HCT116 (cell line): ENCODE measurements around the gene SIX6. TPM values are rescaled to one million over a fixed set of nuclear protein-coding genes. Genes with fewer than 3 reads are reported as not detected.

Source experiments
- ATAC-seq: fragments of 200-7000 bp; cut with Tn5 transposase; 2 replicates; pipeline ENCODE4 v1.9.1; 2020; ENCODE audit warnings: mild to moderate bottlenecking, moderate library complexity
- BruUV-seq: library from RNA; stranded (reverse); fragments of 400-500 nt; replicated peaks from 2 replicates; lab custom pipeline; 2021; lab: Mats Ljungman, UMichigan
- CTCF ChIA-PET: fragments of 300-600 bp; sonication (Branson Sonifier 250); formaldehyde crosslinking; loops from one replicate; lab custom pipeline; 2021; ENCODE audit warnings: antibody characterized with exemption; lab: Charles Lee
- POLR2A ChIA-PET: fragments of 300-600, 350-600 bp; sonication (Branson Sonifier 250); formaldehyde crosslinking; loops from one replicate; lab custom pipeline; 2021; ENCODE audit warnings: antibody characterized with exemption; lab: Charles Lee
- RAD21 ChIA-PET, 2 experiments: fragments of 300-600 bp; sonication (Branson Sonifier 250); formaldehyde crosslinking; loops; one replicate each; lab custom pipeline; 2023; ENCODE audit warnings: low total read pairs in 2 of 2; ENCODE audit not compliant: uncharacterized antibody in 2 of 2, unreplicated experiment in 2 of 2, low non-redundant PET in 1 of 2; lab: Charles Lee
- DNase-seq: peaks from one replicate; pipeline ENCODE4 v3.0.0-alpha.2; 2010; ENCODE audit warnings: low read depth, low spot score
- H2AFZ ChIP-seq: fragments of 200-600 bp; shearing (Covaris generic), sonication (generic); 2 replicates; pipeline ENCODE4 v1.6.1; 2017; ENCODE audit warnings: low read depth, mixed run types, mixed read lengths, antibody characterized with exemption, low read length; ENCODE audit not compliant: poor library complexity, severe bottlenecking
- H3K27ac ChIP-seq: 2 replicates; pipeline ENCODE4 v1.5.1; 2012; ENCODE audit warnings: low read depth, low read length
- H3K27me3 ChIP-seq: fragments of 200-600 bp; sonication (generic); 2 replicates; pipeline ENCODE4 v1.6.1; 2016; ENCODE audit warnings: mixed run types, low read length, mixed read lengths; ENCODE audit not compliant: insufficient read depth
- H3K36me3 ChIP-seq, 2 experiments: fragments of 200-500 bp in 1 of 2; fragments of 200-600 bp in 1 of 2; sonication (Bioruptor generic) in 1 of 2; sonication (generic) in 1 of 2; 2 replicates each; pipeline versions ENCODE4 v1.5.1 to v1.6.1; 2014 to 2016; ENCODE audit warnings: low read length in 2 of 2, inconsistent platforms in 1 of 2, mixed read lengths in 1 of 2, mixed run types in 1 of 2; ENCODE audit not compliant: insufficient read depth in 2 of 2, control insufficient read depth in 1 of 2
- H3K4me1 ChIP-seq, 2 experiments: fragments of 200-600 bp in 1 of 2; sonication (generic) in 1 of 2; 2 replicates each; pipeline versions ENCODE4 v1.5.1 to v1.6.1; 2012 to 2017; ENCODE audit warnings: low read length in 2 of 2, inconsistent platforms in 1 of 2, mild to moderate bottlenecking in 1 of 2, mixed read lengths in 1 of 2, mixed run types in 1 of 2, moderate library complexity in 1 of 2; ENCODE audit not compliant: insufficient read depth in 2 of 2, control insufficient read depth in 1 of 2
- H3K4me2 ChIP-seq: fragments of 200-600 bp; sonication (generic); 2 replicates; pipeline ENCODE4 v1.6.1; 2017; ENCODE audit warnings: mixed run types, low read length, mixed read lengths
- H3K4me3 ChIP-seq, 2 experiments: fragments of 200-600 bp in 1 of 2; sonication (generic) in 1 of 2; replicated peaks in 1 of 2; 2 replicates each; pipeline ENCODE4 v1.5.1; 2011 to 2016; ENCODE audit warnings: low read length in 2 of 2, control low read depth in 1 of 2, low read depth in 1 of 2, mild to moderate bottlenecking in 1 of 2, mixed read lengths in 1 of 2, mixed run types in 1 of 2
- H3K79me2 ChIP-seq: fragments of 200-600 bp; sonication (generic); 2 replicates; pipeline ENCODE4 v1.6.1; 2017; ENCODE audit warnings: mild to moderate bottlenecking, mixed run types, low read length, moderate library complexity, mixed read lengths; ENCODE audit not compliant: insufficient read depth
- H3K9ac ChIP-seq: fragments of 200-600 bp; sonication (generic); 2 replicates; pipeline ENCODE4 v1.6.1; 2016; ENCODE audit warnings: low read length, mixed read lengths
- H3K9me2 ChIP-seq: fragments of 200-600 bp; sonication (generic), shearing (Covaris generic); 2 replicates; pipeline ENCODE4 v1.6.1; 2017; ENCODE audit warnings: mixed run types, mild to moderate bottlenecking, moderate library complexity; ENCODE audit not compliant: insufficient read depth
- H3K9me3 ChIP-seq, 2 experiments: fragments of 200-500 bp in 1 of 2; fragments of 200-600 bp in 1 of 2; sonication (Bioruptor generic) in 1 of 2; sonication (generic) in 1 of 2; 2 replicates each; pipeline ENCODE4 v1.6.1; 2014 to 2017; ENCODE audit warnings: low read length in 2 of 2, mixed read lengths in 2 of 2, inconsistent platforms in 1 of 2, low read depth in 1 of 2, mild to moderate bottlenecking in 1 of 2, mixed run types in 1 of 2, moderate library complexity in 1 of 2; ENCODE audit not compliant: control insufficient read depth in 1 of 2, insufficient read depth in 1 of 2
- H4K20me1 ChIP-seq: fragments of 200-600 bp; sonication (generic), shearing (Covaris generic); 2 replicates; pipeline ENCODE4 v1.6.1; 2017; ENCODE audit warnings: mixed run types, mild to moderate bottlenecking, moderate library complexity; ENCODE audit not compliant: insufficient read depth
- ATF3 ChIP-seq: IDR thresholded peaks from 2 replicates; pipeline ENCODE4 v1.6.1; 2012
- CTCF ChIP-seq, 3 experiments: fragments of 200-600 bp in 1 of 3; sonication (generic) in 1 of 3; IDR thresholded peaks in 2 of 3; conservative IDR thresholded peaks in 1 of 3; 2 replicates each; pipeline ENCODE4 v1.5.1; 2012 to 2017; ENCODE audit warnings: low read depth in 2 of 3, low read length in 2 of 3, antibody characterized with exemption in 1 of 3, borderline replicate concordance in 1 of 3, control low read depth in 1 of 3, mild to moderate bottlenecking in 1 of 3, mixed read lengths in 1 of 3, mixed run types in 1 of 3, moderate library complexity in 1 of 3; ENCODE audit not compliant: insufficient read depth in 1 of 3
- EGR1 ChIP-seq: IDR thresholded peaks from 2 replicates; pipeline ENCODE4 v1.6.1; 2012; ENCODE audit warnings: low read depth
- ELF1 ChIP-seq: IDR thresholded peaks from 2 replicates; pipeline ENCODE4 v1.6.1; 2012; ENCODE audit warnings: low read depth, borderline replicate concordance
- EZH2phosphoT487 ChIP-seq: fragments of 200-600 bp; IDR thresholded peaks from 2 replicates; pipeline ENCODE4 v1.6.1; 2018; ENCODE audit warnings: antibody characterized with exemption, borderline replicate concordance
- FOSL1 ChIP-seq: IDR thresholded peaks from 2 replicates; pipeline ENCODE4 v1.6.1; 2012; ENCODE audit warnings: low read depth
- JUND ChIP-seq: IDR thresholded peaks from 2 replicates; pipeline ENCODE4 v1.6.1; 2012
- MAX ChIP-seq: IDR thresholded peaks from 2 replicates; pipeline ENCODE4 v1.6.1; 2012
- POLR2A ChIP-seq: IDR thresholded peaks from 2 replicates; pipeline ENCODE4 v1.7.0; 2011; ENCODE audit warnings: borderline replicate concordance; ENCODE audit not compliant: insufficient read depth, insufficient read length; ENCODE audit errors: extremely low read depth
- REST ChIP-seq: IDR thresholded peaks from 2 replicates; pipeline ENCODE4 v1.6.1; 2012; ENCODE audit warnings: low read depth
- SP1 ChIP-seq: IDR thresholded peaks from 2 replicates; pipeline ENCODE4 v1.6.1; 2012; ENCODE audit warnings: low read depth
- TCF7L2 ChIP-seq: IDR thresholded peaks from 2 replicates; pipeline ENCODE4 v1.7.0; 2011; ENCODE audit warnings: borderline replicate concordance, inconsistent platforms; ENCODE audit not compliant: insufficient read depth, insufficient read length; ENCODE audit errors: extremely low read depth
- YY1 ChIP-seq: IDR thresholded peaks from 2 replicates; pipeline ENCODE4 v1.6.1; 2011; ENCODE audit warnings: low read length, low read depth, moderate library complexity, mild to moderate bottlenecking; ENCODE audit not compliant: insufficient replicate concordance; ENCODE audit errors: extremely low read depth
- ZBTB33 ChIP-seq: IDR thresholded peaks from 2 replicates; pipeline ENCODE4 v1.6.1; 2011; ENCODE audit warnings: mild to moderate bottlenecking, low read length, moderate library complexity; ENCODE audit not compliant: insufficient replicate concordance; ENCODE audit errors: extremely low read depth
- ZNF274 ChIP-seq: fragments of 200-500 bp; sonication (Bioruptor generic); IDR thresholded peaks from 2 replicates; pipeline ENCODE4 v1.6.1; 2014; ENCODE audit warnings: mild to moderate bottlenecking, low read depth, low read length, inconsistent platforms
- intact Hi-C: fragments of 100-400 bp; cut with micrococcal nuclease; formaldehyde crosslinking; loops from 2 replicates; pipeline ENCODE4 v1.10.0; 2022
- total RNA-seq: library from RNA; stranded (reverse); gene quantifications from one replicate; pipeline ENCODE4 v1.2.1, GENCODE V29; 2021; ENCODE audit not compliant: unreplicated experiment

SIX6 gene
- total RNA-seq, 1 experiment from 2014 or later = not detected

GRCh38 chr14:60485598-60486251, 23.2 kb upstream of the SIX6 start, which contains the start of gene C14orf39:
TSS of gene C14orf39 (minus strand) at chr14:60486063. CDS start at chr14:60485078, 985 bp downstream.
- Histone ChIP-seq H4K20me1 (no peaks in the 10 kb centered on the region), H3K4me3 (no peak within 1 kb of the TSS), H3K4me2 (no peak within 1 kb of the TSS), H3K27ac (no peak within 1 kb of the TSS), H3K36me3 (no peaks in the 10 kb centered on the region), H3K9me2 (no peaks in the 10 kb centered on the region), H3K9ac (no peak within 1 kb of the TSS), H3K4me1 (no peaks in the 10 kb centered on the region; a peak in 1 of 4 replicates), H2AFZ (no peak within 1 kb of the TSS), H3K27me3 (no peaks in the 10 kb centered on the region), H3K9me3 (no peaks in the 10 kb centered on the region), H3K79me2 (no peaks in the 10 kb centered on the region)
- BruUV-seq = no TSS peak
- TF ChIP-seq ELF1 (no peak), ATF3 (no peak), MAX (no peak), ZBTB33 (no peak), CTCF (IDR thresholded peaks at IDR 0.05 in 2 of 3, conservative IDR thresholded peaks at IDR 0.05 in 1 of 3; ENCODE audit: borderline replicate concordance in 1 of 3, insufficient read depth in 1 of 3, low read depth in 2 of 3, low read length in 2 of 3) (no peak), ZNF274 (no peak), POLR2A (no peak), EGR1 (no peak), JUND (no peak), TCF7L2 (no peak), EZH2phosphoT487 (no peak), FOSL1 (no peak), SP1 (no peak), YY1 (no peak), REST (no peak)
- POLR2A ChIA-PET = no interaction called here
- RAD21 ChIA-PET = no interaction called here
- no peak for DNase-seq
- CTCF ChIA-PET = no interaction called here
- intact Hi-C loops = loop anchor here (10.0 kb wide), 1 partner anchor 301 kb away; no protein-coding TSS in a partner anchor
- ATAC-seq = no peak
